ENCODE results near the gene APCDD1. TPM values are rescaled to one million over a fixed set of nuclear protein-coding genes. Genes with fewer than 3 reads are reported as not detected.

Gene APCDD1
- total and polyA plus RNA-seq, 2 donors from 2014 or later (not counting 2 experiments from before 2014, with no cell fraction given), result 2.8 to 4.8 TPM

Other genes with a start within 250 kb of the APCDD1 start
- gene NAPG, start 71.4 kb downstream of the APCDD1 start, total RNA-seq, result 28.3 and 28.6 TPM in 2 replicates
- gene NAPG, start 71.4 kb downstream of the APCDD1 start, polyA plus RNA-seq, result 9.5 and 11.1 TPM in 2 replicates